Measurements from ENCODE around the gene POP5.

- TF ChIP-seq ETS1 (IDR thresholded peaks at IDR 0.05) (no peak), CTCF (conservative IDR thresholded peaks at IDR 0.05; ENCODE audit: low read depth in 2 of 2) (no peak), JUNB (IDR thresholded peaks at IDR 0.05; ENCODE audit: unreplicated experiment) (no peak), POLR2AphosphoS5 (IDR thresholded peaks at IDR 0.05; ENCODE audit: low read depth) (no peak), CREB1 (CRISPR knock-in tag; IDR thresholded peaks at IDR 0.05; ENCODE audit: low read depth) (no peak), EZH2 (IDR thresholded peaks at IDR 0.05; ENCODE audit: low read depth, unreplicated experiment) (no peak), EZH2phosphoT487 (IDR thresholded peaks at IDR 0.05; ENCODE audit: unreplicated experiment) (no peak), REST (IDR thresholded peaks at IDR 0.05; ENCODE audit: unreplicated experiment) (no peak)
Observed at GRCh38 chr12:120618954-120619615, 37.9 kb upstream of the POP5 start.
